ENCODE data around the gene C2CD4A.

DNA sequence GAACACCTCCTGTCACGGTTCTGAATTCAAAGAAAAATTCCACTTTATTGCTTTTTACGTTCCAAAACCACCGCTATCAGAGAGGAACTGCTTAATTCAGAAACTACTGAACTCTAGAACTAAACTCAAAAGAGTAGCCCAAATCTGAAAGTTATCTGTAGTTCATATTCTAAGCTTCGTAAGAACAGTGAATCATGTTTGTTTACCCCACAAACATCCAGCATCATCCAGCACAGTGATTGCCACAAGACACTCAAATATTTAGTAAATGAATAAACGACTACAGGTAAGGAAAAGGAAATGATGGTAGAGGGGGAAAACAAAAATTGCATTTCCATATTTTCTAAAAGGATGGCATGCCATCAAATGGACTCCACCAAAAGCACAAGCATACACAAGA lies 38.9 kb upstream of the C2CD4A start:
- TF ChIP-seq, protein P1, sequence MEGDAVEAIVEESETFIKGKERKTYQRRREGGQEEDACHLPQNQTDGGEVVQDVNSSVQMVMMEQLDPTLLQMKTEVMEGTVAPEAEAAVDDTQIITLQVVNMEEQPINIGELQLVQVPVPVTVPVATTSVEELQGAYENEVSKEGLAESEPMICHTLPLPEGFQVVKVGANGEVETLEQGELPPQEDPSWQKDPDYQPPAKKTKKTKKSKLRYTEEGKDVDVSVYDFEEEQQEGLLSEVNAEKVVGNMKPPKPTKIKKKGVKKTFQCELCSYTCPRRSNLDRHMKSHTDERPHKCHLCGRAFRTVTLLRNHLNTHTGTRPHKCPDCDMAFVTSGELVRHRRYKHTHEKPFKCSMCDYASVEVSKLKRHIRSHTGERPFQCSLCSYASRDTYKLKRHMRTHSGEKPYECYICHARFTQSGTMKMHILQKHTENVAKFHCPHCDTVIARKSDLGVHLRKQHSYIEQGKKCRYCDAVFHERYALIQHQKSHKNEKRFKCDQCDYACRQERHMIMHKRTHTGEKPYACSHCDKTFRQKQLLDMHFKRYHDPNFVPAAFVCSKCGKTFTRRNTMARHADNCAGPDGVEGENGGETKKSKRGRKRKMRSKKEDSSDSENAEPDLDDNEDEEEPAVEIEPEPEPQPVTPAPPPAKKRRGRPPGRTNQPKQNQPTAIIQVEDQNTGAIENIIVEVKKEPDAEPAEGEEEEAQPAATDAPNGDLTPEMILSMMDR (IDR thresholded peaks at IDR 0.05), result no peak
- TF ChIP-seq POLR2A (IDR thresholded peaks at IDR 0.05; ENCODE audit: low read length), result no peak
- no peak for TF ChIP-seq HOXB5 (CRISPR knock-in tag; IDR thresholded peaks at IDR 0.05)
- TF ChIP-seq, protein P2, sequence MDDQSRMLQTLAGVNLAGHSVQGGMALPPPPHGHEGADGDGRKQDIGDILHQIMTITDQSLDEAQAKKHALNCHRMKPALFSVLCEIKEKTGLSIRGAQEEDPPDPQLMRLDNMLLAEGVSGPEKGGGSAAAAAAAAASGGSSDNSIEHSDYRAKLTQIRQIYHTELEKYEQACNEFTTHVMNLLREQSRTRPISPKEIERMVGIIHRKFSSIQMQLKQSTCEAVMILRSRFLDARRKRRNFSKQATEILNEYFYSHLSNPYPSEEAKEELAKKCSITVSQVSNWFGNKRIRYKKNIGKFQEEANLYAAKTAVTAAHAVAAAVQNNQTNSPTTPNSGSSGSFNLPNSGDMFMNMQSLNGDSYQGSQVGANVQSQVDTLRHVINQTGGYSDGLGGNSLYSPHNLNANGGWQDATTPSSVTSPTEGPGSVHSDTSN (IDR thresholded peaks at IDR 0.05), result no peak
- no peak for TF ChIP-seq ESRRA (IDR thresholded peaks at IDR 0.05; ENCODE audit: borderline replicate concordance, low read length)
